GM23338 (cell line): Measurements from ENCODE around the gene RIMS1. TPM values are rescaled to one million over a fixed set of nuclear protein-coding genes. Genes with fewer than 3 reads are reported as not detected.

Source experiments
- ATAC-seq: fragments of 200-7000 bp; cut with Tn5 transposase; 3 replicates; pipeline ENCODE4 v1.9.1; 2020
- DNase-seq: peaks from one replicate; pipeline ENCODE4 v3.0.0-alpha.2; 2015; ENCODE audit warnings: low spot score
- H2AFZ ChIP-seq: fragments of 200-600 bp; sonication (generic); 2 replicates; pipeline ENCODE4 v1.8.0; 2016; ENCODE audit warnings: antibody characterized with exemption, mild to moderate bottlenecking, moderate library complexity
- H3F3A ChIP-seq: fragments of 200-600 bp; sonication (generic); replicated peaks from 2 replicates; pipeline ENCODE4 v1.8.0; 2017; ENCODE audit warnings: antibody characterized with exemption, mixed run types, low read depth
- H3K27ac ChIP-seq: fragments of 200-600 bp; sonication (generic); 2 replicates; pipeline ENCODE4 v1.6.1; 2016; ENCODE audit warnings: low read depth
- H3K27me3 ChIP-seq: fragments of 200-600 bp; sonication (generic); 2 replicates; pipeline ENCODE4 v1.8.0; 2016; ENCODE audit warnings: mild to moderate bottlenecking, mixed run types, moderate library complexity; ENCODE audit not compliant: insufficient read depth
- H3K36me3 ChIP-seq: fragments of 200-600 bp; sonication (generic); 2 replicates; pipeline ENCODE4 v1.8.0; 2016; ENCODE audit warnings: mild to moderate bottlenecking; ENCODE audit not compliant: insufficient read depth
- H3K4me1 ChIP-seq: fragments of 200-600 bp; sonication (generic); 2 replicates; pipeline ENCODE4 v1.8.0; 2016; ENCODE audit warnings: mild to moderate bottlenecking, moderate library complexity; ENCODE audit not compliant: insufficient read depth
- H3K4me2 ChIP-seq: fragments of 200-600 bp; sonication (generic); 2 replicates; pipeline ENCODE4 v1.7.1; 2017; ENCODE audit warnings: mixed run types
- H3K4me3 ChIP-seq: fragments of 200-600 bp; sonication (generic); 2 replicates; pipeline ENCODE4 v1.6.1; 2016; ENCODE audit warnings: mixed run types
- H3K79me2 ChIP-seq: fragments of 200-600 bp; sonication (generic); replicated peaks from 2 replicates; pipeline ENCODE4 v1.8.0; 2017; ENCODE audit warnings: mild to moderate bottlenecking; ENCODE audit not compliant: insufficient read depth
- H3K9me2 ChIP-seq: fragments of 200-600 bp; sonication (generic); 2 replicates; pipeline ENCODE4 v1.8.0; 2017; ENCODE audit not compliant: insufficient read depth
- H4K20me1 ChIP-seq: fragments of 200-600 bp; sonication (generic); replicated peaks from 2 replicates; pipeline ENCODE4 v1.8.0; 2017; ENCODE audit warnings: mild to moderate bottlenecking; ENCODE audit not compliant: insufficient read depth
- H3K27ac Mint-ChIP-seq: 2 replicates; pipeline ENCODE4 v1.8.0; 2020; ENCODE audit warnings: inconsistent platforms, mild to moderate bottlenecking, moderate library complexity, mixed read lengths
- H3K27me3 Mint-ChIP-seq: 3 replicates; pipeline ENCODE4 v1.8.0; 2022; ENCODE audit warnings: low read depth, mild to moderate bottlenecking, moderate library complexity, mixed read lengths, inconsistent platforms; ENCODE audit not compliant: insufficient read depth, poor library complexity
- H3K36me3 Mint-ChIP-seq: 3 replicates; pipeline ENCODE4 v1.8.0; 2021; ENCODE audit warnings: low read depth, mild to moderate bottlenecking, inconsistent platforms, moderate library complexity, mixed read lengths
- H3K4me1 Mint-ChIP-seq: 3 replicates; pipeline ENCODE4 v1.8.0; 2020; ENCODE audit warnings: mild to moderate bottlenecking, inconsistent platforms, mixed read lengths
- H3K4me3 Mint-ChIP-seq: 3 replicates; pipeline ENCODE4 v1.8.0; 2021; ENCODE audit warnings: moderate library complexity, mild to moderate bottlenecking, inconsistent platforms, mixed read lengths
- H3K9me3 Mint-ChIP-seq: 3 replicates; pipeline ENCODE4 v1.8.0; 2020; ENCODE audit warnings: moderate library complexity, mild to moderate bottlenecking, inconsistent platforms, mixed read lengths
- CREB1 ChIP-seq: fragments of 250-450 bp; sonication (Bioruptor Pico); IDR thresholded peaks from 2 replicates; pipeline ENCODE4 v1.5.0; 2020; ENCODE audit warnings: low read depth, mild to moderate bottlenecking, moderate library complexity
- EZH2phosphoT487 ChIP-seq: fragments of 200-600 bp; sonication (generic); IDR thresholded peaks from one replicate; pipeline ENCODE4 v1.8.1; 2018; ENCODE audit warnings: antibody characterized with exemption; ENCODE audit not compliant: unreplicated experiment
- JUNB ChIP-seq: IDR thresholded peaks from one replicate; pipeline ENCODE4 v1.6.1; 2016; ENCODE audit warnings: antibody characterized with exemption; ENCODE audit not compliant: unreplicated experiment
- NANOG ChIP-seq: IDR thresholded peaks from 2 replicates; pipeline ENCODE4 v1.6.1; 2016; ENCODE audit warnings: antibody characterized with exemption, borderline replicate concordance
- POLR2AphosphoS5 ChIP-seq: IDR thresholded peaks from 2 replicates; pipeline ENCODE4 v1.6.1; 2016; ENCODE audit warnings: antibody characterized with exemption, low read depth
- REST ChIP-seq: IDR thresholded peaks from one replicate; pipeline ENCODE4 v1.6.1; 2018; ENCODE audit warnings: antibody characterized with exemption; ENCODE audit not compliant: unreplicated experiment
- ZNF114 ChIP-seq: fragments of 250-450 bp; sonication (Bioruptor Pico); IDR thresholded peaks from 2 replicates; pipeline ENCODE4 v1.5.0; 2020; ENCODE audit warnings: mild to moderate bottlenecking, moderate library complexity
- ZNF331 ChIP-seq: fragments of 250-450 bp; sonication (Bioruptor Pico); IDR thresholded peaks from 2 replicates; pipeline ENCODE4 v1.5.0; 2020; ENCODE audit warnings: low read depth, mild to moderate bottlenecking, moderate library complexity
- ZNF462 ChIP-seq: fragments of 250-450 bp; sonication (Bioruptor Pico); IDR thresholded peaks from 2 replicates; pipeline ENCODE4 v1.5.0; 2020; ENCODE audit warnings: mild to moderate bottlenecking, moderate library complexity
- polyA plus RNA-seq: library from polyadenylated mRNA; unstranded; fragments of >200 nt; fragmentation: Nextera tagmentation; extraction: Ambion mirVana; gene quantifications from 2 replicates; pipeline ENCODE4 v1.2.1, GENCODE V29; 2016
- total RNA-seq: library from RNA; depleted of rRNA; stranded (reverse); fragments of >200 nt; shearing (Covaris generic); gene quantifications from 2 replicates; pipeline ENCODE4 v1.2.3, GENCODE V29; 2014
- TF ChIP-seq, protein P1 (sequence below): IDR thresholded peaks from 2 replicates; pipeline ENCODE4 v1.6.1; 2016; ENCODE audit warnings: antibody characterized with exemption

The RIMS1 gene
- total and polyA plus RNA-seq, 2 experiments from 2014 or later: 0.89 to 4.0 TPM

DNA sequence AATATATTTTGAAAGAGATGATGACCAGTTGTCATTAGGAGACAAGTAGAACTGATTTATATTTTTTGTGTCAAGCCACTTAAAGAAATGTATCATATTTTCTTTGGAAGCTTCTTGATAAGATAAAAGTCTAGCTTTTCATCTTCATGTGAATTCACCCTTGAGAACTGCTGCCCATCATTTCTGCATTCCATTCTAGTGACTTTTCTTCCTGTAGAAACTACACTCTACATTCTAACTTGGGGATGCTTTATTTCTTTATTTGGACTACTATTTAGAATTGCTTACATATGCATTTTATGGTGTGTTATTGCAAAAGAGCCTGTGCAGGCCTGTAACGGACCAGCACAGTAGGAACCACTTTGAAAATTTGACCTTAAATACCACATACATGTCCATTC lies 400.6 kb downstream of the RIMS1 start:
- H3K79me2 ChIP-seq: no peaks in the 10 kb centered on the region
- Mint-ChIP-seq H3K36me3 (no peaks in the 10 kb centered on the region), H3K9me3 (no peaks in the 10 kb centered on the region), H3K4me3 (no peak overlapping the region), H3K4me1 (peaks cover 7% of the 10 kb centered on the region), H3K27me3 (no peaks in the 10 kb centered on the region), H3K27ac (no peak overlapping the region)
- no peaks in the 10 kb centered on the region for H3K9me2 ChIP-seq
- DNase-seq (no peak), ATAC-seq (no peak)
- H3K4me1 ChIP-seq: peaks cover 9% of the 10 kb centered on the region
- H3F3A ChIP-seq: no peaks in the 10 kb centered on the region
- no peaks in the 10 kb centered on the region for H4K20me1 ChIP-seq
- H3K4me3 ChIP-seq: no peak overlapping the region
- no peaks in the 10 kb centered on the region for H3K27me3 ChIP-seq
- no peaks in the 10 kb centered on the region for H3K36me3 ChIP-seq
- no peak overlapping the region for H3K27ac ChIP-seq
- H3K4me2 ChIP-seq: no peak overlapping the region
- no peak overlapping the region for H2AFZ ChIP-seq
- no peak for TF ChIP-seq EZH2phosphoT487
- TF ChIP-seq ZNF114 (CRISPR knock-in tag): no peak
- TF ChIP-seq ZNF331 (CRISPR knock-in tag): no peak

- Histone ChIP-seq H3K4me2 (no peak overlapping the region), H3K4me3 (no peak overlapping the region), H4K20me1 (no peaks in the 10 kb centered on the region), H3K4me1 (peaks cover 9% of the 10 kb centered on the region), H3K79me2 (no peaks in the 10 kb centered on the region), H3K27me3 (no peaks in the 10 kb centered on the region), H2AFZ (no peak overlapping the region), H3K36me3 (no peaks in the 10 kb centered on the region), H3K27ac (no peak overlapping the region), H3F3A (no peaks in the 10 kb centered on the region), H3K9me2 (no peaks in the 10 kb centered on the region)
- no peaks in the 10 kb centered on the region for H3K36me3 Mint-ChIP-seq
- no peak overlapping the region; the same call in 1 of the 2 replicates for H3K27ac Mint-ChIP-seq
- no peak for ATAC-seq
- no peak for DNase-seq
- H3K9me3 Mint-ChIP-seq: no peaks in the 10 kb centered on the region
- no peak overlapping the region for H3K4me3 Mint-ChIP-seq
- H3K27me3 Mint-ChIP-seq: no peaks in the 10 kb centered on the region
- peaks cover 7% of the 10 kb centered on the region for H3K4me1 Mint-ChIP-seq
- TF ChIP-seq REST (no peak), CREB1 (CRISPR knock-in tag) (no peak), JUNB (no peak), NANOG (no peak), POLR2AphosphoS5 (no peak), ZNF462 (CRISPR knock-in tag) (no peak), ZNF114 (CRISPR knock-in tag) (no peak)
- TF ChIP-seq, protein P1, sequence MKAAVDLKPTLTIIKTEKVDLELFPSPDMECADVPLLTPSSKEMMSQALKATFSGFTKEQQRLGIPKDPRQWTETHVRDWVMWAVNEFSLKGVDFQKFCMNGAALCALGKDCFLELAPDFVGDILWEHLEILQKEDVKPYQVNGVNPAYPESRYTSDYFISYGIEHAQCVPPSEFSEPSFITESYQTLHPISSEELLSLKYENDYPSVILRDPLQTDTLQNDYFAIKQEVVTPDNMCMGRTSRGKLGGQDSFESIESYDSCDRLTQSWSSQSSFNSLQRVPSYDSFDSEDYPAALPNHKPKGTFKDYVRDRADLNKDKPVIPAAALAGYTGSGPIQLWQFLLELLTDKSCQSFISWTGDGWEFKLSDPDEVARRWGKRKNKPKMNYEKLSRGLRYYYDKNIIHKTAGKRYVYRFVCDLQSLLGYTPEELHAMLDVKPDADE: no peak
Measured at GRCh38 chr6:72287801-72288200, 401.5 kb downstream of the RIMS1 start.
